ENCODE measurements around the gene TMEM8B.
A peak's percentile ranks its signal among the peaks of the same experiment; 100 is the strongest.

The TMEM8B gene

DNA sequence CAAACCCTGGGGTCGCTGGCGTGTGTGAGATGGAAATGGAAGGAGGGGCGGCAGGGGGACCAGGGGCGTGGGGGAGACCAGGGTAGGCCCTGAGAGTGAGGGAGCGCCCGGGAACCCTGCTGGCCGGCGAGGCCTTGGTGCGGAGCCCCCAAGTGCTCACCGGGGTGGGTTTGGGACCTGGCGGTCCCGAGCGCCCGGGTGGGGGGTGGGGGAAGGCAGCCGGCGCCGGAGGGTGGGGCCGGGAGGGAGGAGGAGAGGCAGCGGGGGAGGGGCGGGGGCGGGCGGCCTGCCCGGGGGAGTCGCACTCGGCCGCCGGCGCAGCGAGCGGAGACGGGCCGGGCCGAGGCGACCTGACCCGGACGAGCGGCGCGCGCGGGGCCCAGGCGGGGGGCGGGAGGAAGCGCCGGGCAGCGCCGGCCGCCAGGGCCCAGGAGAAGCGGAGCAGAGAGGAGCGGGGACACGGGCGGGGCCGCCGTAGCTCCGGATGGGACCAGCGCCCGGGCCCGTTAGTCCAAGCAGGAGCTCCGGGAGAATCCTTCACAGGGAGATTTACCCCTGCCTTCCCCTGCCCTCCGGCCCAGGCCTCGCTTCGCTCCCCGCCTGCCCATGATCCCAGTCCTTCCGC is 37.6 kb upstream of the TMEM8B start, which contains the start of gene NPR2:
NPR2 (plus strand) TSS at position 295 of the 625 bp plus-strand sequence. CDS start 818 bp downstream, outside the sequence.
- no peak for DNase-seq (ENCODE audit: low spot score)
- peak within 1 kb of the TSS; percentile 93 for H3K4me3 ChIP-seq
- H3K27ac ChIP-seq: peak within 1 kb of the TSS; percentile 77 to 92

DNA sequence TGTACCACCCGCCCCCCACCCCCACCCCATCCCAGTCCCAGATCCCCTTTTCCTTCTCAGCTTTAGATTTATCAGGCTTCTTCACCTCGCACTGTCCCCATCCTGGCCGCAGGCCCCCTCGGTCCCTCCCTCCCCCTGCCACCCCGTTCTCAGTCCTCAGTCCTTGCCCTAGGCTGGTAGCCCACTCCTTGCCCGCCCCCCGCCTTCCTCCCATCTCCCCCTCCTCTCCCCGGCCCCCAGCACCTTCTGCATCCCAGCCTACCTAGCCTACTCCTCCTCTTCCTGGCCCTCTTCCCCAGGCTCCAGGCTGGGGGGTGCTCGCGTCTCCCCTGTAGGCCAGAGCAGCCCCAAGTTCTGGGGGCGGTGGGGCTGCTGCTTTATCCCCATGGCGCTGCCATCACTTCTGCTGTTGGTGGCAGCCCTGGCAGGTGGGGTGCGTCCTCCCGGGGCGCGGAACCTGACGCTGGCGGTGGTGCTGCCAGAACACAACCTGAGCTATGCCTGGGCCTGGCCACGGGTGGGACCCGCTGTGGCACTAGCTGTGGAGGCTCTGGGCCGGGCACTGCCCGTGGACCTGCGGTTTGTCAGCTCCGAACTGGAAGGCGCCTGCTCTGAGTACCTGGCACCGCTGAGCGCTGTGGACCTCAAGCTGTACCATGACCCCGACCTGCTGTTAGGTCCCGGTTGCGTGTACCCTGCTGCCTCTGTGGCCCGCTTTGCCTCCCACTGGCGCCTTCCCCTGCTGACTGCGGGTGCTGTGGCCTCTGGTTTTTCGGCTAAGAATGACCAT is 36.8 kb upstream of the TMEM8B start:
- TF ChIP-seq, protein P1, sequence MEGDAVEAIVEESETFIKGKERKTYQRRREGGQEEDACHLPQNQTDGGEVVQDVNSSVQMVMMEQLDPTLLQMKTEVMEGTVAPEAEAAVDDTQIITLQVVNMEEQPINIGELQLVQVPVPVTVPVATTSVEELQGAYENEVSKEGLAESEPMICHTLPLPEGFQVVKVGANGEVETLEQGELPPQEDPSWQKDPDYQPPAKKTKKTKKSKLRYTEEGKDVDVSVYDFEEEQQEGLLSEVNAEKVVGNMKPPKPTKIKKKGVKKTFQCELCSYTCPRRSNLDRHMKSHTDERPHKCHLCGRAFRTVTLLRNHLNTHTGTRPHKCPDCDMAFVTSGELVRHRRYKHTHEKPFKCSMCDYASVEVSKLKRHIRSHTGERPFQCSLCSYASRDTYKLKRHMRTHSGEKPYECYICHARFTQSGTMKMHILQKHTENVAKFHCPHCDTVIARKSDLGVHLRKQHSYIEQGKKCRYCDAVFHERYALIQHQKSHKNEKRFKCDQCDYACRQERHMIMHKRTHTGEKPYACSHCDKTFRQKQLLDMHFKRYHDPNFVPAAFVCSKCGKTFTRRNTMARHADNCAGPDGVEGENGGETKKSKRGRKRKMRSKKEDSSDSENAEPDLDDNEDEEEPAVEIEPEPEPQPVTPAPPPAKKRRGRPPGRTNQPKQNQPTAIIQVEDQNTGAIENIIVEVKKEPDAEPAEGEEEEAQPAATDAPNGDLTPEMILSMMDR (IDR thresholded peaks at IDR 0.05): no peak
- no peak for DNase-seq (ENCODE audit: low spot score)
- H3K4me3 ChIP-seq: peak overlapping the region; percentile 93
- peak overlapping the region; percentile 77 to 92 for H3K27ac ChIP-seq

More for the DNA sequence above, 37.6 kb upstream of the TMEM8B start, which contains the start of gene NPR2:
- TF ChIP-seq, protein P1 (IDR thresholded peaks at IDR 0.05): no peak

DNA sequence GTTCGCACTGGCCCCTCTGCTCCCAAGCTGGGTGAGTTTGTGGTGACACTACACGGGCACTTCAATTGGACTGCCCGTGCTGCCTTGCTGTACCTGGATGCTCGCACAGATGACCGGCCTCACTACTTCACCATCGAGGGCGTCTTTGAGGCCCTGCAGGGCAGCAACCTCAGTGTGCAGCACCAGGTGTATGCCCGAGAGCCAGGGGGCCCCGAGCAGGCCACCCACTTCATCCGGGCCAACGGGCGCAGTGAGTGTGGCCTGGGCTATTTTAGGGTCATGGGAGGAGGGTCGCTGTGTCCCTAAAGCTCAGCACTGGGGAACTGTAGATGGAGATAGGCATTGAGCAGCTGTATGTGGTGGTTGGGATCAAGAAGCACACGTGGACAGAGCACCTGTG is 36.2 kb upstream of the TMEM8B start:
- DNase-seq (ENCODE audit: low spot score): no peak
- peak overlapping the region; percentile 93 for H3K4me3 ChIP-seq

DNA sequence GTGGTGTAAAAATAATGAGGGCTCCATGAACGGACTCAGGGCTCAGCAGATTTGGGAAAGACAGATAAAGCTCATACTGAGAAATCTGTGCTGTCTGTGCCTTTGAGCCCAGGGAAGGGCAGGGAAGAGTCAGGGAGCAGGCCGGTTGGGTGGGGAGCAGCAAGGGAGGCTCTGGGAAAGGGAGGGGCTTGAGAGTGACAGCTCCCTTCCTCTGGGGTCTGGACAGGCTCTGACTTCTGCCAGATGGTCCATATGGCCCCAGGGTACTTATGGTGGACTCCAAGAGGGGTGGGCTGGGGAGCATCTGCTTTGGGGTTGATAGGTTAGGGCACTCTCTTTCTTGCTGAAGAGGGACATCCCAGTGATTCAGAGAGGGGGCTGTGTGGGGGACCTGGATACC is 35.6 kb upstream of the TMEM8B start:
- DNase-seq (ENCODE audit: low spot score): no peak
- TF ChIP-seq, protein P1 (IDR thresholded peaks at IDR 0.05): no peak
- H3K4me3 ChIP-seq: peak overlapping the region; percentile 93
- peak overlapping the region; percentile 19 to 30 for H3K27ac ChIP-seq

More for the DNA sequence above, 36.2 kb upstream of the TMEM8B start:
- TF ChIP-seq, protein P1 (IDR thresholded peaks at IDR 0.05): no peak
- peak overlapping the region; percentile 19 to 30 for H3K27ac ChIP-seq

DNA sequence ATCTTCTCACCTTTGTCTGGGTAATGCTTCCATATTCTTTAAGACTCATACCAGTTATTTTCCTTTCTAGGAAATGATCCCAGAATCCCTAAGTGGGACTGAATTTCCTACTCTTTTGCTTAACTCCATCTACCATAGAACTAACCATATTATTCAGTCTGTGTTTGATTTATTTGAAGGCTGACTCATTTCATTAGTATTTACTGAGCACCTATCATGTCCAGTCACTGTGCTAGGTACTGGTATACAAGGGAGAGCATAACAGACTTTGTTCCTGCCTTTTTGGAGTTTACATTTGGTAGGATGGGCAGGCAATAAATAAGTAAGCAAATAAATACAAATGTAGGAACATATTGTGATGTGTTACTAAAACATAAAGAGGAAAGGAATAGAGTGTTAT is 33.3 kb upstream of the TMEM8B start:
- no peak overlapping the region for H3K27ac ChIP-seq
- H3K4me3 ChIP-seq: no peak overlapping the region
- TF ChIP-seq, protein P1 (IDR thresholded peaks at IDR 0.05): no peak
- DNase-seq (ENCODE audit: low spot score): no peak

DNA sequence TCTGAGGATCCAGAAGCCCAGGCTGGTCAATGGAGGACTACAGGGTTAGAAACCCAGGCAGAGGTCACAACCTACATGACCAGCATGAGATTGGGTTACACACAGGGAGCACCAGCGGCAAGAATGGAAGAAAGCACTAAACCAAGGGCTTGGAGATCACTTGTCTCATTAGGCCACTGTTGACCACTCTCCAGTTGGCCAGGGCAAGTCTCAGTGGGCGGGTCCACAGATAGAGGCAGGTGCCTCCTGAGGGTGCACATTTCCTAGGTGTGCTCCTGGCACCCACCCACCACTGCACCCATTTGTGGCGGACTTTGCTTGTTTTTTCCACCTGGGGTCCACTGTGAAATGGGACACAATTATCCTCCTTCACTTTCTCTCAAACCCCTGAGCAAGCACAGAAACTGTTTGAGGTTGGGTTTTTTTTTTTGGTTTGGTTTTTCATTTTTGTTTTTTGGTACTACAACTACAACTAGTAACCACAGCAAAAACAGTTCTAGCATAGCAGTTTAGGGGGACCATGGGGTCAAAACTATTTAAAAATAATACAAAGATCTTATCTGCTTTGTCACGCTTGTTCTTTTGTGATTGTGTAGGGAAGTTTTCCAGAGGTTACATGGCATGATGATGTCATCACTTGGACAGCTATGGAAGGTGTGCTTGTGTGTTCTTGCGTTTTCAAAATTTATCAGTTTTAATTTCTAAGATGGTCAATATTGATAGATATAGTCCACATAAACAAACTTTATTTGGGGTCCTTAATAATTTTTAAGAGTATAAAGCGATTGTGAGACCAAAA is 31.5 kb upstream of the TMEM8B start:
- TF ChIP-seq, protein P1 (IDR thresholded peaks at IDR 0.05): no peak
- no peak for DNase-seq (ENCODE audit: low spot score)
- no peak overlapping the region for H3K27ac ChIP-seq
- no peak overlapping the region for H3K4me3 ChIP-seq
